ENCODE data around the gene CLCF1. TPM values are rescaled to one million over a fixed set of nuclear protein-coding genes. Genes with fewer than 3 reads are reported as not detected.

CLCF1 gene
- total RNA-seq, 3 donors from 2014 or later (not counting 1 experiment from before 2014, with no cell fraction given), result 9.8 to 13.4 (median 10.3) TPM

DNA sequence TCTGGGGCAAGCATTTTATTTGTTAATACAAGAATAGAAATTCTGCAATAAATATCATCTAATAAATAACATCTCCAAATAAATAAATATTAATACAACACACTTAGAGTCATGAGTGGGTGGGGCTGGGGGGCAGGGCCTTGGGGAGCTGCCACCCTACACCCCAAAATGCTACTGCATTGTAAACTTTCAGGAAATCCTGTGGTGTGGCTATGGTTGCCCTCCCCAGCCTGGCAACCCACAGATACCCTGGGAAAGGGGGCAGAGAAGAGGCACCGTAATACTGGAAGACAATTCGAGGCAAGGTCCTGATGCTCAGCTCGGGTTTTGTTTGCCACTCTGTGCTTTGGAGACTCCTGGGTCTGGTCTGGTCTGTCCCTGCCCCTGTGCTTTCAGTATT, 9.2 kb downstream of the CLCF1 start:
- no peak overlapping the region for H3K27ac Mint-ChIP-seq
- Histone ChIP-seq H3K4me3 (ENCODE audit: low read length) (no peak overlapping the region), H3K4me1 (ENCODE audit: control insufficient read depth, insufficient read depth, low read length) (peaks cover 55% of the 10 kb centered on the region), H3K27me3 (ENCODE audit: control insufficient read depth, insufficient read depth, low read length) (no peaks in the 10 kb centered on the region), H3K27ac (ENCODE audit: low read length) (no peak overlapping the region), H3K9me3 (ENCODE audit: control insufficient read depth, insufficient read depth, low read length) (no peaks in the 10 kb centered on the region), H3K36me3 (ENCODE audit: control insufficient read depth, insufficient read depth, low read length) (no peaks in the 10 kb centered on the region)
- H3K9me3 Mint-ChIP-seq, result no peaks in the 10 kb centered on the region
- intact Hi-C loops (cut with micrococcal nuclease), result no loop called here
- ATAC-seq, result no peak
- DNase-seq, result peak in 1 of 2 donors; percentile 35
- TF ChIP-seq, protein P1, sequence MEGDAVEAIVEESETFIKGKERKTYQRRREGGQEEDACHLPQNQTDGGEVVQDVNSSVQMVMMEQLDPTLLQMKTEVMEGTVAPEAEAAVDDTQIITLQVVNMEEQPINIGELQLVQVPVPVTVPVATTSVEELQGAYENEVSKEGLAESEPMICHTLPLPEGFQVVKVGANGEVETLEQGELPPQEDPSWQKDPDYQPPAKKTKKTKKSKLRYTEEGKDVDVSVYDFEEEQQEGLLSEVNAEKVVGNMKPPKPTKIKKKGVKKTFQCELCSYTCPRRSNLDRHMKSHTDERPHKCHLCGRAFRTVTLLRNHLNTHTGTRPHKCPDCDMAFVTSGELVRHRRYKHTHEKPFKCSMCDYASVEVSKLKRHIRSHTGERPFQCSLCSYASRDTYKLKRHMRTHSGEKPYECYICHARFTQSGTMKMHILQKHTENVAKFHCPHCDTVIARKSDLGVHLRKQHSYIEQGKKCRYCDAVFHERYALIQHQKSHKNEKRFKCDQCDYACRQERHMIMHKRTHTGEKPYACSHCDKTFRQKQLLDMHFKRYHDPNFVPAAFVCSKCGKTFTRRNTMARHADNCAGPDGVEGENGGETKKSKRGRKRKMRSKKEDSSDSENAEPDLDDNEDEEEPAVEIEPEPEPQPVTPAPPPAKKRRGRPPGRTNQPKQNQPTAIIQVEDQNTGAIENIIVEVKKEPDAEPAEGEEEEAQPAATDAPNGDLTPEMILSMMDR (IDR thresholded peaks at IDR 0.05), result no peak
- 43% methylated on average over 3 of the region's 3 CpGs for WGBS (ENCODE audit: insufficient coverage)
- peak overlapping the region; percentile 10 for H3K4me3 Mint-ChIP-seq
- peaks cover 3 to 29% of the 10 kb centered on the region in 2 donors for H3K27me3 Mint-ChIP-seq (ENCODE audit: low read depth in 2 of 2)
- peaks cover 46 to 62% of the 10 kb centered on the region in 2 donors for H3K4me1 Mint-ChIP-seq
- no peaks in the 10 kb centered on the region for H3K36me3 Mint-ChIP-seq

- no peaks in the 10 kb centered on the region for H3K9me3 ChIP-seq (ENCODE audit: control insufficient read depth, insufficient read depth, low read length)
- ATAC-seq (no peak), DNase-seq (peak in 1 of 2 donors; percentile 1)
- no peaks in the 10 kb centered on the region for H3K36me3 ChIP-seq (ENCODE audit: control insufficient read depth, insufficient read depth, low read length)
- Mint-ChIP-seq H3K27me3 (ENCODE audit: low read depth in 2 of 2) (peaks cover 9 to 19% of the 10 kb centered on the region in 2 donors), H3K9me3 (no peaks in the 10 kb centered on the region), H3K27ac (peak overlapping the region in 1 of 2 donors; percentile 63), H3K4me1 (peaks cover 19 to 25% of the 10 kb centered on the region in 2 donors), H3K4me3 (no peak overlapping the region), H3K36me3 (no peaks in the 10 kb centered on the region)
- WGBS (ENCODE audit: insufficient coverage), result 96% methylated on average over 11 of the region's 12 CpGs
- H3K4me3 ChIP-seq (ENCODE audit: low read length), result no peak overlapping the region
- TF ChIP-seq, protein P1 (IDR thresholded peaks at IDR 0.05), result no peak
- no peak overlapping the region for H3K27ac ChIP-seq (ENCODE audit: low read length)
- H3K27me3 ChIP-seq (ENCODE audit: control insufficient read depth, insufficient read depth, low read length), result no peaks in the 10 kb centered on the region
- H3K4me1 ChIP-seq (ENCODE audit: control insufficient read depth, insufficient read depth, low read length), result peaks cover 51% of the 10 kb centered on the region
- intact Hi-C loops (cut with micrococcal nuclease), result loop anchor here (1.0 kb wide), 2 partner anchors 24 to 147 kb away; partner anchors contain the start of gene PITPNM1
Observed at GRCh38 chr11:67357831-67358670, 15.3 kb downstream of the CLCF1 start.

GRCh38 chr11:67356864-67357561, 16.4 kb downstream of the CLCF1 start:
- TF ChIP-seq, protein P1 (IDR thresholded peaks at IDR 0.05), result peak; percentile 90
- no peak for ATAC-seq
- 42% methylated on average over 3 of the region's 3 CpGs for WGBS (ENCODE audit: insufficient coverage)

More at GRCh38 chr11:67356864-67357561, 16.4 kb downstream of the CLCF1 start:
- no peaks in the 10 kb centered on the region for H3K9me3 Mint-ChIP-seq
- no peaks in the 10 kb centered on the region for H3K36me3 Mint-ChIP-seq
- peak; percentile 56 to 84 for DNase-seq
- Histone ChIP-seq H3K9me3 (ENCODE audit: control insufficient read depth, insufficient read depth, low read length) (no peaks in the 10 kb centered on the region), H3K4me3 (ENCODE audit: low read length) (no peak overlapping the region), H3K27ac (ENCODE audit: low read length) (peak overlapping the region; percentile 4), H3K4me1 (ENCODE audit: control insufficient read depth, insufficient read depth, low read length) (peaks cover 61% of the 10 kb centered on the region), H3K27me3 (ENCODE audit: control insufficient read depth, insufficient read depth, low read length) (no peaks in the 10 kb centered on the region), H3K36me3 (ENCODE audit: control insufficient read depth, insufficient read depth, low read length) (no peaks in the 10 kb centered on the region)
- H3K27me3 Mint-ChIP-seq (ENCODE audit: low read depth in 2 of 2), result peaks cover 9% of the 10 kb centered on the region in 2 donors
- H3K27ac Mint-ChIP-seq, result peak overlapping the region; percentile 41 to 46
- peak overlapping the region; percentile 49 for H3K4me3 Mint-ChIP-seq
- peaks cover 13 to 26% of the 10 kb centered on the region in 2 donors for H3K4me1 Mint-ChIP-seq
- intact Hi-C loops (cut with micrococcal nuclease), result loop anchor here (1.0 kb wide), 2 partner anchors 25 to 148 kb away; partner anchors contain the start of gene PITPNM1

Data from natural killer cell (primary cell).